Amygdala (tissue), 56 donors: Measurements from ENCODE around the gene CDKN1A.

ENCODE experiments used
- DNase-seq, 56 donors: peaks; one replicate each; lab custom pipeline; 2025; lab: John Stamatoyannopoulos, UW

Gene CDKN1A

GRCh38 chr6:36678488-36679042 lies at the start of gene CDKN1A:
Gene CDKN1A, plus strand, starts transcription at chr6:36678714. Its CDS starts 5,388 bp downstream, at chr6:36684102.
- DNase-seq, result peak in 48 of 56 donors; percentile 20 to 84 (median 64)

GRCh38 chr6:36629784-36630183 lies 48.7 kb upstream of the CDKN1A start:
- no peak for DNase-seq

- no peak for DNase-seq
Observed at GRCh38 chr6:36631326-36632011, 47.0 kb upstream of the CDKN1A start.

- no peak for DNase-seq
Observed at GRCh38 chr6:36633370-36633769, 45.1 kb upstream of the CDKN1A start.

- DNase-seq, result no peak
Observed at GRCh38 chr6:36633915-36634314, 44.6 kb upstream of the CDKN1A start.

- DNase-seq, result no peak
Observed at GRCh38 chr6:36634317-36635108, 44.0 kb upstream of the CDKN1A start.

GRCh38 chr6:36636283-36636682 lies 42.2 kb upstream of the CDKN1A start:
- DNase-seq, result no peak

- no peak for DNase-seq
Observed at GRCh38 chr6:36636687-36637418, 41.7 kb upstream of the CDKN1A start.

GRCh38 chr6:36638579-36638978 lies 39.9 kb upstream of the CDKN1A start:
- DNase-seq, result no peak

- DNase-seq, result no peak
Observed at GRCh38 chr6:36639171-36639808, 39.2 kb upstream of the CDKN1A start.

- no peak for DNase-seq
Observed at GRCh38 chr6:36641543-36641942, 37.0 kb upstream of the CDKN1A start.

GRCh38 chr6:36642913-36643817 lies 35.3 kb upstream of the CDKN1A start:
- DNase-seq, result peak in 7 of 56 donors; percentile 10 to 67 (median 22)

- DNase-seq, result no peak
Observed at GRCh38 chr6:36643977-36644376, 34.5 kb upstream of the CDKN1A start.

- no peak for DNase-seq
Observed at GRCh38 chr6:36649086-36649485, 29.4 kb upstream of the CDKN1A start.

GRCh38 chr6:36649701-36650484 lies 28.6 kb upstream of the CDKN1A start:
- DNase-seq, result no peak

- peak in 1 of 56 donors; percentile 8 for DNase-seq
Observed at GRCh38 chr6:36650848-36651478, 27.6 kb upstream of the CDKN1A start.

- DNase-seq, result no peak
Observed at GRCh38 chr6:36651659-36652379, 26.7 kb upstream of the CDKN1A start.
